SU-DHL-6 (cell line): ENCODE results near the gene NUP205.
A peak's percentile ranks its signal among the peaks of the same experiment; 100 is the strongest.

ENCODE experiments used
- H2AFZ ChIP-seq: fragments of 200-600 bp; sonication (generic); 2 replicates; pipeline ENCODE4 v1.6.1; 2014; ENCODE audit warnings: low read depth, mild to moderate bottlenecking, moderate library complexity, mixed read lengths, antibody characterized with exemption, low read length; ENCODE audit not compliant: severe bottlenecking
- H3F3A ChIP-seq: fragments of 200-600 bp; shearing (Covaris generic); 2 replicates; pipeline ENCODE4 v1.6.0; 2016; ENCODE audit warnings: antibody characterized with exemption, mild to moderate bottlenecking; ENCODE audit not compliant: insufficient read depth
- H3K27ac ChIP-seq: fragments of 200-600 bp; sonication (generic); 2 replicates; pipeline ENCODE4 v1.5.1; 2016; ENCODE audit warnings: low read depth, mild to moderate bottlenecking, low read length, moderate library complexity, mixed read lengths
- H3K27me3 ChIP-seq: fragments of 200-600 bp; sonication (generic), shearing (Covaris generic); 2 replicates; pipeline ENCODE4 v1.6.0; 2014; ENCODE audit warnings: mild to moderate bottlenecking, low read length
- H3K36me3 ChIP-seq: fragments of 200-600 bp; sonication (generic); 2 replicates; pipeline ENCODE4 v1.6.1; 2014; ENCODE audit warnings: mild to moderate bottlenecking, low read length, mixed read lengths
- H3K4me2 ChIP-seq: fragments of 300-600, 200-600 bp; shearing (Covaris generic), sonication (generic); 2 replicates; pipeline ENCODE4 v1.6.0; 2014; ENCODE audit warnings: low read length, low read depth, mild to moderate bottlenecking; ENCODE audit not compliant: poor library complexity, severe bottlenecking
- H3K4me3 ChIP-seq: fragments of 200-600 bp; sonication (generic); 2 replicates; pipeline ENCODE4 v1.5.1; 2014; ENCODE audit warnings: antibody characterized with exemption, low read length, mild to moderate bottlenecking, mixed read lengths; ENCODE audit not compliant: insufficient read depth, poor library complexity, severe bottlenecking
- H3K79me2 ChIP-seq: fragments of 200-600 bp; sonication (generic); 2 replicates; pipeline ENCODE4 v1.6.1; 2014; ENCODE audit warnings: mild to moderate bottlenecking, low read length, moderate library complexity; ENCODE audit not compliant: insufficient read depth
- H3K9ac ChIP-seq: fragments of 200-600 bp; sonication (generic); 2 replicates; pipeline ENCODE4 v1.7.0; 2014; ENCODE audit warnings: mild to moderate bottlenecking, low read length
- H3K9me2 ChIP-seq: fragments of 200-600 bp; sonication (generic); replicated peaks from 2 replicates; pipeline ENCODE4 v1.6.1; 2014; ENCODE audit warnings: low read length; ENCODE audit not compliant: insufficient read depth
- H3K9me3 ChIP-seq: fragments of 200-600 bp; sonication (generic); 2 replicates; pipeline ENCODE4 v1.6.1; 2014; ENCODE audit warnings: low read length, mixed read lengths; ENCODE audit not compliant: insufficient read depth
- H4K20me1 ChIP-seq: fragments of 200-600 bp; sonication (generic); 2 replicates; pipeline ENCODE4 v1.6.1; 2014; ENCODE audit warnings: low read depth, mild to moderate bottlenecking, antibody characterized with exemption, low read length, moderate library complexity, mixed read lengths
- EZH2phosphoT487 ChIP-seq: fragments of 200-600 bp; sonication (generic), shearing (Covaris generic); conservative IDR thresholded peaks from 2 replicates; pipeline ENCODE4 v1.6.1; 2018; ENCODE audit warnings: mild to moderate bottlenecking, antibody characterized with exemption, low read length, moderate library complexity, mixed read lengths
- TF ChIP-seq, protein P1 (sequence below): fragments of 200-600 bp; sonication (generic); IDR thresholded peaks from one replicate; pipeline ENCODE4 v1.5.1; 2017; ENCODE audit warnings: antibody characterized with exemption, mild to moderate bottlenecking, low read length, moderate library complexity; ENCODE audit not compliant: insufficient read depth, poor library complexity, severe bottlenecking

The NUP205 gene

DNA sequence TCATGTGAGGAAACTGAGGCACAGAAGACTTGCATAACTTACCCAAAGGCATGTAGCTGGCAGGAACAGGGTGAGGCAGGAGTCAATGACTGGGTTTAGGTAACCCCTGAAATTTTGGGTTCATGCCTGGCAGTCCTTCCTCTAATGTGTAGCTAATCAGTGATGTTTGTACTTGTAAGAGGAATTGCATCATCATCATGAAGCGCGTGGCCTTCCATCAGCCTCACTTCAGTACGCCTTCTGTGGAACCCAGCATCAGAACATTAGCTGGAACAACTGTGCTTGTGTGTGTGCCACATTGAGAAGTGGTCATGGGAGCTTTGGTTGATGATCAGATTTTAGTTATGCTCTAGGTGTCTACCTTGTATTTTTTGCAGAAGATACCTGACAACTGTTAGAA, 86.4 kb downstream of the NUP205 start:
- no peak for TF ChIP-seq EZH2phosphoT487
- TF ChIP-seq, protein P1, sequence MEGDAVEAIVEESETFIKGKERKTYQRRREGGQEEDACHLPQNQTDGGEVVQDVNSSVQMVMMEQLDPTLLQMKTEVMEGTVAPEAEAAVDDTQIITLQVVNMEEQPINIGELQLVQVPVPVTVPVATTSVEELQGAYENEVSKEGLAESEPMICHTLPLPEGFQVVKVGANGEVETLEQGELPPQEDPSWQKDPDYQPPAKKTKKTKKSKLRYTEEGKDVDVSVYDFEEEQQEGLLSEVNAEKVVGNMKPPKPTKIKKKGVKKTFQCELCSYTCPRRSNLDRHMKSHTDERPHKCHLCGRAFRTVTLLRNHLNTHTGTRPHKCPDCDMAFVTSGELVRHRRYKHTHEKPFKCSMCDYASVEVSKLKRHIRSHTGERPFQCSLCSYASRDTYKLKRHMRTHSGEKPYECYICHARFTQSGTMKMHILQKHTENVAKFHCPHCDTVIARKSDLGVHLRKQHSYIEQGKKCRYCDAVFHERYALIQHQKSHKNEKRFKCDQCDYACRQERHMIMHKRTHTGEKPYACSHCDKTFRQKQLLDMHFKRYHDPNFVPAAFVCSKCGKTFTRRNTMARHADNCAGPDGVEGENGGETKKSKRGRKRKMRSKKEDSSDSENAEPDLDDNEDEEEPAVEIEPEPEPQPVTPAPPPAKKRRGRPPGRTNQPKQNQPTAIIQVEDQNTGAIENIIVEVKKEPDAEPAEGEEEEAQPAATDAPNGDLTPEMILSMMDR = no peak
- Histone ChIP-seq H3K9me2 (no peaks in the 10 kb centered on the region), H3K9me3 (no peaks in the 10 kb centered on the region), H3K9ac (no peak overlapping the region), H3F3A (0 out of 2 replicates have a peak, but pooled peaks cover 12% of the 10 kb centered on the region), H2AFZ (no peak overlapping the region), H4K20me1 (no peaks in the 10 kb centered on the region), H3K4me2 (no peak overlapping the region), H3K27me3 (no peaks in the 10 kb centered on the region), H3K27ac (no peak overlapping the region), H3K79me2 (no peaks in the 10 kb centered on the region), H3K36me3 (peaks cover 29% of the 10 kb centered on the region; the same call in 1 of the 2 replicates), H3K4me3 (no peak overlapping the region)

DNA sequence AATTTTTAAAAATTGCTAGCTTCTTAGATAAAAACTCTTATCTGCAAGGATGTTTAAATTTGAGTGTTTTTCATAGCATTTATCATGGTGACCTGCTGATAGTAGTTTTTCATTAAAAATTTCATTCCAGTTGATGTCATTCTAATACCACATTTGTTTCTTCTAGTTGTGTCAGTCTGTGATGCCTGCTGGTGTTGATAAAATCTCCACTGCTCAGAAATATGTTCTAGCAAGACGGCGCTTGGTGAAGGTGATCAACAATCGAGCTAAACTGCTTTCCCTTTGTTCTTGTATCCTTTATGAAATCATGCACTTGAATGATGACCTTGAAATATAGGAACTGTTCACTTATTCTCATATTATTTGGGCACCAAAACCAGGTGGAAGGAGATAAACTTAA, 87.0 kb downstream of the NUP205 start:
- H3F3A ChIP-seq = peaks cover 12% of the 10 kb centered on the region; the same call in 1 of the 2 replicates
- H3K4me2 ChIP-seq = no peak overlapping the region
- H3K27ac ChIP-seq = no peak overlapping the region
- no peak for TF ChIP-seq EZH2phosphoT487
- TF ChIP-seq, protein P1 = no peak
- no peaks in the 10 kb centered on the region for H3K9me2 ChIP-seq
- no peaks in the 10 kb centered on the region for H3K9me3 ChIP-seq
- H3K79me2 ChIP-seq = no peaks in the 10 kb centered on the region
- no peak overlapping the region for H3K4me3 ChIP-seq
- no peak overlapping the region for H3K9ac ChIP-seq
- H3K36me3 ChIP-seq = peaks cover 30% of the 10 kb centered on the region; the same call in 1 of the 2 replicates
- no peaks in the 10 kb centered on the region for H4K20me1 ChIP-seq
- no peak overlapping the region for H2AFZ ChIP-seq
- no peaks in the 10 kb centered on the region for H3K27me3 ChIP-seq

DNA sequence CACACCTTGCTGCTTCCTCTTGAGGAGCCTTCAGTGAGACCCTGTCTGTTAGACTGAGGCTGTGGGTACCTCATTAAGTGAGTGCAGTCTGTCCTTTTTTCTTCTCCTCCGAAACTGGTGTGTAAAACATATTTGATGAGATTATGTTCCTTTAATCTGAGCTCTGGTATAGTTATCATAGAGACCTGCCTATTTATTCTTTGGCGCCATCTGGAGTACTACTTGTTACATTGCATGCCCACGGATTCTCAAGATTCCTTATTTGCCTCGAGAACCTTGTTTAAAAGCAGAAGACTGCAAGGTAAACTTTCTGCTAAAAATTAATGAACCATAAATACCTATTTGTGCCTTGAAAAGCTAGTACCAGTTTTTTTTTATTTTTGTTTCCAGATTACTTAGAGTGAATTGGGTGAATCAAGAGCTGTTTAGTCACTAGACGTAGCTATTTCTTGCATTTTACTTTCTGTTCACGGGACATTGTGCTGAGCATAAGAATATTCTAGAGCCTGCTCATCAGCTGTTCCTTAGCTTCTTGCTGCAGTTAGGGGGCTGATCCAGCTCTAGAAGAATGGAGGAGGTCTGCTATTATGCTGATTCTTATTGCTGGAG, 87.7 kb downstream of the NUP205 start:
- H3K9ac ChIP-seq = no peak overlapping the region
- peaks cover 28% of the 10 kb centered on the region; the same call in 1 of the 2 replicates for H3K36me3 ChIP-seq
- TF ChIP-seq EZH2phosphoT487 = no peak
- TF ChIP-seq, protein P1 = peak; percentile 52
- H3K27me3 ChIP-seq = no peaks in the 10 kb centered on the region
- no peaks in the 10 kb centered on the region for H4K20me1 ChIP-seq
- no peak overlapping the region for H3K4me3 ChIP-seq
- H2AFZ ChIP-seq = no peak overlapping the region
- H3K9me2 ChIP-seq = no peaks in the 10 kb centered on the region
- no peak overlapping the region for H3K27ac ChIP-seq
- H3K9me3 ChIP-seq = no peaks in the 10 kb centered on the region
- no peaks in the 10 kb centered on the region for H3K79me2 ChIP-seq
- peaks cover 12% of the 10 kb centered on the region; the same call in 1 of the 2 replicates for H3F3A ChIP-seq
- H3K4me2 ChIP-seq = no peak overlapping the region
